T-helper 17 cell (primary cell): ENCODE data around the gene TACC2. TPM values are rescaled to one million over a fixed set of nuclear protein-coding genes. Genes with fewer than 3 reads are reported as not detected.

Experiments used
- ATAC-seq: fragments of 150-1000 bp; cut with Tn5 transposase; 2 replicates; pipeline ENCODE4 v1.10.0; 2021; ENCODE audit warnings: mild to moderate bottlenecking, moderate library complexity
- DNase-seq, 3 donors: peaks; one replicate each; pipeline versions ENCODE4 v3.0.0 to v3.0.0-alpha.2; 2020 to 2021
- H3K9me3 ChIP-seq: one replicate; pipeline ENCODE4 v1.7.0; 2013; ENCODE audit warnings: low read length, mild to moderate bottlenecking; ENCODE audit not compliant: control insufficient read depth, poor library complexity, severe bottlenecking
- H3K27ac Mint-ChIP-seq: one replicate; pipeline ENCODE4 v1.8.0; 2022; ENCODE audit warnings: mild to moderate bottlenecking, moderate library complexity, mixed read lengths
- H3K27me3 Mint-ChIP-seq: one replicate; pipeline ENCODE4 v1.8.0; 2022; ENCODE audit warnings: mixed read lengths
- H3K36me3 Mint-ChIP-seq: one replicate; pipeline ENCODE4 v1.8.0; 2022; ENCODE audit warnings: low read depth, mixed read lengths
- H3K4me1 Mint-ChIP-seq: one replicate; pipeline ENCODE4 v1.8.0; 2022; ENCODE audit warnings: mild to moderate bottlenecking, mixed read lengths
- H3K4me3 Mint-ChIP-seq: one replicate; pipeline ENCODE4 v1.8.0; 2022; ENCODE audit warnings: mild to moderate bottlenecking, moderate library complexity, mixed read lengths
- total RNA-seq, 4 donors: library from RNA in 2 of 4; stranded (reverse) in 2 of 4; gene quantifications; one replicate each; pipeline ENCODE4 v1.2.3 and lab custom pipeline; 2022 to 2026

TACC2 gene
- total RNA-seq, 2 donors from 2014 or later: not detected

- peaks cover 62% of the 10 kb centered on the region for H3K27me3 Mint-ChIP-seq
- ATAC-seq: no peak
These were observed 179.8 kb downstream of the TACC2 start for GRCh38 chr10:122168598-122169394.

GRCh38 chr10:122170802-122171201 lies 181.8 kb downstream of the TACC2 start:
- ATAC-seq: no peak
- H3K27me3 Mint-ChIP-seq: peaks cover 57% of the 10 kb centered on the region
- H3K27ac Mint-ChIP-seq: no peak overlapping the region
- DNase-seq: no peak
- no peak overlapping the region for H3K4me3 Mint-ChIP-seq
- H3K4me1 Mint-ChIP-seq: no peaks in the 10 kb centered on the region
- peaks cover 2% of the 10 kb centered on the region for H3K36me3 Mint-ChIP-seq
- H3K9me3 ChIP-seq: no peaks in the 10 kb centered on the region

More at GRCh38 chr10:122168598-122169394, 179.8 kb downstream of the TACC2 start:
- H3K4me1 Mint-ChIP-seq: peaks cover 7% of the 10 kb centered on the region
- H3K4me3 Mint-ChIP-seq: no peak overlapping the region
- H3K36me3 Mint-ChIP-seq: peaks cover 2% of the 10 kb centered on the region
- DNase-seq: no peak
- no peak overlapping the region for H3K27ac Mint-ChIP-seq
- no peaks in the 10 kb centered on the region for H3K9me3 ChIP-seq

- Mint-ChIP-seq H3K27ac (no peak overlapping the region), H3K4me1 (no peaks in the 10 kb centered on the region), H3K4me3 (no peak overlapping the region), H3K36me3 (no peaks in the 10 kb centered on the region), H3K27me3 (peaks cover 55% of the 10 kb centered on the region)
- no peak for DNase-seq
- H3K9me3 ChIP-seq: no peaks in the 10 kb centered on the region
- ATAC-seq: no peak
These were observed 182.5 kb downstream of the TACC2 start for GRCh38 chr10:122171302-122172075.

GRCh38 chr10:122172361-122173008 lies 183.5 kb downstream of the TACC2 start:
- Mint-ChIP-seq H3K36me3 (no peaks in the 10 kb centered on the region), H3K4me1 (no peaks in the 10 kb centered on the region), H3K4me3 (no peak overlapping the region), H3K27ac (no peak overlapping the region), H3K27me3 (peaks cover 55% of the 10 kb centered on the region)
- DNase-seq (no peak), ATAC-seq (no peak)
- no peaks in the 10 kb centered on the region for H3K9me3 ChIP-seq

- DNase-seq: no peak
- Mint-ChIP-seq H3K27me3 (peaks cover 55% of the 10 kb centered on the region), H3K27ac (no peak overlapping the region), H3K4me3 (no peak overlapping the region), H3K4me1 (no peaks in the 10 kb centered on the region), H3K36me3 (no peaks in the 10 kb centered on the region)
- no peak for ATAC-seq
- H3K9me3 ChIP-seq: no peaks in the 10 kb centered on the region
These were observed 184.4 kb downstream of the TACC2 start for GRCh38 chr10:122173337-122173736.

- Mint-ChIP-seq H3K27ac (no peak overlapping the region), H3K4me1 (no peaks in the 10 kb centered on the region), H3K27me3 (peaks cover 56% of the 10 kb centered on the region), H3K36me3 (no peaks in the 10 kb centered on the region), H3K4me3 (no peak overlapping the region)
- H3K9me3 ChIP-seq: no peaks in the 10 kb centered on the region
- DNase-seq (no peak), ATAC-seq (no peak)
These were observed 184.9 kb downstream of the TACC2 start for GRCh38 chr10:122173766-122174435.

- DNase-seq (no peak), ATAC-seq (no peak)
- H3K27me3 Mint-ChIP-seq: peaks cover 56% of the 10 kb centered on the region
- no peak overlapping the region for H3K27ac Mint-ChIP-seq
- no peak overlapping the region for H3K4me3 Mint-ChIP-seq
- no peaks in the 10 kb centered on the region for H3K4me1 Mint-ChIP-seq
- no peaks in the 10 kb centered on the region for H3K9me3 ChIP-seq
- H3K36me3 Mint-ChIP-seq: no peaks in the 10 kb centered on the region
These were observed 187.6 kb downstream of the TACC2 start for GRCh38 chr10:122176232-122177213.

GRCh38 chr10:122178655-122179054 lies 189.7 kb downstream of the TACC2 start:
- DNase-seq (no peak), ATAC-seq (no peak)
- no peaks in the 10 kb centered on the region for H3K9me3 ChIP-seq
- no peak overlapping the region for H3K27ac Mint-ChIP-seq
- H3K36me3 Mint-ChIP-seq: no peaks in the 10 kb centered on the region
- H3K4me3 Mint-ChIP-seq: no peak overlapping the region
- H3K27me3 Mint-ChIP-seq: peaks cover 54% of the 10 kb centered on the region
- H3K4me1 Mint-ChIP-seq: no peaks in the 10 kb centered on the region

- Mint-ChIP-seq H3K36me3 (no peaks in the 10 kb centered on the region), H3K4me1 (no peaks in the 10 kb centered on the region), H3K27me3 (peaks cover 37% of the 10 kb centered on the region), H3K27ac (no peak overlapping the region), H3K4me3 (no peak overlapping the region)
- H3K9me3 ChIP-seq: no peaks in the 10 kb centered on the region
- ATAC-seq: no peak
- DNase-seq: no peak
These were observed 192.2 kb downstream of the TACC2 start for GRCh38 chr10:122181041-122181732.

GRCh38 chr10:122181876-122182275 lies 192.9 kb downstream of the TACC2 start:
- Mint-ChIP-seq H3K27me3 (peaks cover 34% of the 10 kb centered on the region), H3K4me1 (no peaks in the 10 kb centered on the region), H3K36me3 (no peaks in the 10 kb centered on the region), H3K27ac (no peak overlapping the region), H3K4me3 (no peak overlapping the region)
- ATAC-seq (no peak), DNase-seq (no peak)
- H3K9me3 ChIP-seq: no peaks in the 10 kb centered on the region

GRCh38 chr10:122182308-122182707 lies 193.3 kb downstream of the TACC2 start:
- ATAC-seq: no peak
- no peak overlapping the region for H3K4me3 Mint-ChIP-seq
- DNase-seq: no peak
- no peak overlapping the region for H3K27ac Mint-ChIP-seq
- no peaks in the 10 kb centered on the region for H3K9me3 ChIP-seq
- H3K27me3 Mint-ChIP-seq: peaks cover 34% of the 10 kb centered on the region
- no peaks in the 10 kb centered on the region for H3K4me1 Mint-ChIP-seq
- no peaks in the 10 kb centered on the region for H3K36me3 Mint-ChIP-seq

GRCh38 chr10:122184254-122184653 lies 195.3 kb downstream of the TACC2 start:
- Mint-ChIP-seq H3K4me1 (no peaks in the 10 kb centered on the region), H3K36me3 (no peaks in the 10 kb centered on the region), H3K27ac (no peak overlapping the region), H3K4me3 (no peak overlapping the region), H3K27me3 (peaks cover 24% of the 10 kb centered on the region)
- no peaks in the 10 kb centered on the region for H3K9me3 ChIP-seq
- DNase-seq: no peak
- ATAC-seq: no peak
